K562 (cell line): ENCODE data around the gene SPPL2C.

Source experiments
- CTCF ChIP-seq, 3 experiments: IDR thresholded peaks in 2 of 3; conservative IDR thresholded peaks in 1 of 3; 2 replicates each; pipeline ENCODE4 v1.5.1; 2011 to 2012; ENCODE audit warnings: low read length in 3 of 3, mild to moderate bottlenecking in 3 of 3, control low read depth in 2 of 3, improper control_type of control experiment in 1 of 3, inconsistent platforms in 1 of 3, low read depth in 1 of 3, mixed read lengths in 1 of 3, moderate library complexity in 1 of 3; ENCODE audit not compliant: insufficient read depth in 2 of 3
- FOXJ3 ChIP-seq: sonication (generic); formaldehyde crosslinking; IDR thresholded peaks from 2 replicates; pipeline ENCODE4 v1.4.0; 2020; ENCODE audit warnings: mild to moderate bottlenecking, missing genetic modification reagents
- PREB ChIP-seq: sonication (generic); formaldehyde crosslinking; IDR thresholded peaks from 2 replicates; pipeline ENCODE4 v1.8.1; 2023; ENCODE audit warnings: mild to moderate bottlenecking, missing genetic modification reagents
- SMC3 ChIP-seq: conservative IDR thresholded peaks from 2 replicates; pipeline ENCODE4 v1.6.1; 2011; ENCODE audit warnings: low read depth, low read length, improper control_type of control experiment; ENCODE audit not compliant: insufficient read depth
- YY1 ChIP-seq, 3 experiments: IDR thresholded peaks; 2 replicates each; pipeline ENCODE4 v1.6.1; 2011; ENCODE audit warnings: low read length in 2 of 3, mild to moderate bottlenecking in 2 of 3, moderate library complexity in 2 of 3, borderline replicate concordance in 1 of 3, control low read depth in 1 of 3, low read depth in 1 of 3; ENCODE audit not compliant: insufficient read depth in 3 of 3, insufficient replicate concordance in 2 of 3, control insufficient read depth in 1 of 3, insufficient read length in 1 of 3; ENCODE audit errors: extremely low read depth in 1 of 3

- TF ChIP-seq PREB: no peak
- TF ChIP-seq YY1 (IDR thresholded peaks at IDR 0.05; ENCODE audit: borderline replicate concordance in 1 of 3, control insufficient read depth in 1 of 3, extremely low read depth in 1 of 3, insufficient read depth in 3 of 3, insufficient read length in 1 of 3, insufficient replicate concordance in 2 of 3, low read depth in 1 of 3, low read length in 2 of 3): no peak
- TF ChIP-seq FOXJ3 (CRISPR knock-in tag): no peak
- TF ChIP-seq CTCF (IDR thresholded peaks at IDR 0.05 in 2 of 3, conservative IDR thresholded peaks at IDR 0.05 in 1 of 3; ENCODE audit: insufficient read depth in 2 of 3, low read depth in 1 of 3, low read length in 3 of 3): no peak
- TF ChIP-seq SMC3: no peak
These were observed 31.9 kb downstream of the SPPL2C start for GRCh38 chr17:45876539-45876938.
